Vagina (tissue), 2 donors: Measurements from ENCODE around the gene KAZALD1.

Experiments
- CTCF ChIP-seq, 3 experiments: fragments of 450-650 bp in 2 of 3; fragments of 200-600 bp in 1 of 3; sonication (generic) in 1 of 3; IDR thresholded peaks; one replicate each; pipeline ENCODE4 v1.5.1; 2017 to 2019; ENCODE audit warnings: antibody characterized with exemption in 3 of 3, mild to moderate bottlenecking in 2 of 3, moderate library complexity in 2 of 3
- POLR2A ChIP-seq, 2 donors: fragments of 450-650 bp; IDR thresholded peaks; one replicate each; pipeline ENCODE4 v1.6.1; 2017; ENCODE audit warnings: antibody characterized with exemption in 2 of 2, mild to moderate bottlenecking in 2 of 2, moderate library complexity in 2 of 2

DNA sequence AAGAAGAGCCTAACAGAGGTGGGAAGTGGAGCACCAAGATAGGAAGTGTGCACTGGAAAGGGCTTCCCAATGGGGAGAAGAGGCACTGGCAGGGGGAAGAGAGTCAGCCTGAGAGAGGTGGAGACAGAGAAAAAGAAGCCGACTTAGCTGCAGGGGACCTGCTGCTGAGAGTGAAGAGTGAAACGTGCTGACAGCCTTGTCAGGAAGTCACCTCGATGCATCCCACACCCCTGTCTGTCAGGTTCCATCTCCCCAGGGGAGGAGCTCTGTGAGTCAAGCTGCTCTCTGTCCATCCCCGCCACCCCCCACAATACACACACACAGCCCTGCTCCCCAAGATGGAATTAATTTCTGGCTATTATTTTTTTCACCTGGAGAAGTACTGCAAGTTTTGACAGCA lies 14.0 kb downstream of the KAZALD1 start:
- no peak for TF ChIP-seq CTCF (IDR thresholded peaks at IDR 0.05)
- no peak for TF ChIP-seq POLR2A (IDR thresholded peaks at IDR 0.05)
